Skeletal muscle tissue (tissue), 4 donors: ENCODE measurements around the gene NAALADL2. TPM values are rescaled to one million over a fixed set of nuclear protein-coding genes. Genes with fewer than 3 reads are reported as not detected.

Experiments used
- H3K27ac ChIP-seq: one replicate; pipeline ENCODE4 v1.7.0; 2013; ENCODE audit warnings: mild to moderate bottlenecking, low read depth, low read length, inconsistent platforms
- H3K27me3 ChIP-seq, 3 donors: one replicate each; pipeline ENCODE4 v1.7.0; 2013; ENCODE audit warnings: low read length in 3 of 3; ENCODE audit not compliant: control insufficient read depth in 3 of 3, insufficient read depth in 3 of 3
- H3K36me3 ChIP-seq, 3 donors: one replicate each; pipeline ENCODE4 v1.7.0; 2013; ENCODE audit warnings: low read length in 3 of 3; ENCODE audit not compliant: control insufficient read depth in 3 of 3, insufficient read depth in 3 of 3
- H3K4me1 ChIP-seq, 3 donors: one replicate each; pipeline ENCODE4 v1.7.0; 2013; ENCODE audit warnings: low read length in 3 of 3, mild to moderate bottlenecking in 3 of 3; ENCODE audit not compliant: control insufficient read depth in 3 of 3, insufficient read depth in 3 of 3
- H3K4me3 ChIP-seq, 3 donors: one replicate each; pipeline ENCODE4 v1.7.0; 2013; ENCODE audit warnings: low read length in 3 of 3
- H3K9ac ChIP-seq, 3 donors: one replicate each; pipeline ENCODE4 v1.7.0; 2013; ENCODE audit warnings: low read length in 3 of 3, mild to moderate bottlenecking in 3 of 3, moderate library complexity in 2 of 3, low read depth in 1 of 3
- H3K9me3 ChIP-seq, 3 donors: one replicate each; pipeline ENCODE4 v1.7.0; 2013; ENCODE audit warnings: low read length in 3 of 3; ENCODE audit not compliant: control insufficient read depth in 3 of 3
- total RNA-seq: library from RNA; depleted of rRNA; stranded (reverse); fragments of >200 nt; gene quantifications from one replicate; pipeline ENCODE4 v1.2.3, GENCODE V29; 2014
- donor health status: Osteomylitis.

NAALADL2 gene
- total RNA-seq, 1 donor from 2014 or later, result 17.7 TPM

DNA sequence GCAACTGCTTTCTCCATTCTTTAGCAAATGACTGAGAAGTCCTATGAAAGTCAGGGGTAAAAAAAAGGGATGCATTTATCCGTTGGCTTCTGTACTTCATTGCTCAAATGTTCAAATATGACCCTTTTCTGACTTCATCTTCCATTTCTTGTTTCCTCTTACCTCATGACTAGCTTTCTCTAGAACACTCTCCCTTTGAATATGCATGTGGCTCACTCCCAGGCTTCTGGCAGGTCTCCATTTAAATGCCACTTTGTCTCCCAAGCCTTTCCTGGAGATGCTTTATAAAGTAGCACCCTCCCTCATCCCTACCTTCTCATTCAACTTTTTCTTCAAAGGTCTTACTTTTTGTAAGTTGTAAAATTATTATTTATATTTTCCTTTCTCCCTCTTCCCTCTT lies 781.8 kb downstream of the NAALADL2 start:
- H3K27ac ChIP-seq, result no peak overlapping the region
- no peaks in the 10 kb centered on the region for H3K36me3 ChIP-seq
- H3K27me3 ChIP-seq, result no peaks in the 10 kb centered on the region
- no peaks in the 10 kb centered on the region for H3K4me1 ChIP-seq
- no peak overlapping the region for H3K9ac ChIP-seq
- no peaks in the 10 kb centered on the region for H3K9me3 ChIP-seq
- no peak overlapping the region for H3K4me3 ChIP-seq

DNA sequence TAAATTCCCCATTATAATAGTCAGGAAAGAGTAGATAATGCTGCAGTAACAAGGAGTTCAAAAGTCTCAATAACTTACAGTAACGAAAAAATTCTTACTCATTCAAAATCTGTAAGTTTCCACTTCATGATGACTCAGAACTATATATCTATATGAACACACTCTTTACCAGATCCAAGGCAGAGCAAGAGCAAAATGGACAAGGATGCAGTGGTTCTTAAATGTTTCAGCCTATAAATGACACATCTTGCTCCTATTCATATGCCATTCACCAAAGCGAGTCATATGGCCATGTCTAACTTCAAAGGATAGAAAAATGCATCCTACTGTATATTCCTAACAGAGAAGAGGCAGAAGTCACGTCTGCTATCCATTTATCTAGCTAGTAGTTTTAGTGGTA lies 787.7 kb downstream of the NAALADL2 start:
- Histone ChIP-seq H3K27me3 (no peaks in the 10 kb centered on the region), H3K9me3 (no peaks in the 10 kb centered on the region), H3K27ac (no peak overlapping the region), H3K36me3 (no peaks in the 10 kb centered on the region), H3K4me3 (no peak overlapping the region), H3K9ac (no peak overlapping the region), H3K4me1 (no peaks in the 10 kb centered on the region)

DNA sequence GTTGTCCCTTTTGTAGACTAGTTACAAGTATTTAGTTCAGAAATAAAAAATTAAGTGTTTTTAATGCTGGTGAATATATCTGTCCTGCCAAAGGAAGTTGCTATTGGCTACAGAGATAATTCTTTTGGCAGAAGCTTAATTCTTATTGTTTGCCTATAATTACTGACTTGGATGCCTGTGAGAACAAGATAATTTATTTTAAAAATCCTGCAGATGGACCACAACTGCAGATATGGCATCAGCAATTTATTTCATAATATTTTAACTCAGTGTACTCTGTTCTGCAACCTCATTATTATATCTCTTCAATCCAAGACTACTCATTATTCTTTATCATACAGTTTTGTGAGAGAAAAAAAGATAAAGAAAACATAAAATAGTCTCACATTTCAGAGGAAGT lies 789.8 kb downstream of the NAALADL2 start:
- H3K9me3 ChIP-seq, result no peaks in the 10 kb centered on the region
- H3K9ac ChIP-seq, result no peak overlapping the region
- H3K27ac ChIP-seq, result no peak overlapping the region
- H3K4me3 ChIP-seq, result no peak overlapping the region
- H3K4me1 ChIP-seq, result no peaks in the 10 kb centered on the region
- H3K36me3 ChIP-seq, result no peaks in the 10 kb centered on the region
- no peaks in the 10 kb centered on the region for H3K27me3 ChIP-seq

DNA sequence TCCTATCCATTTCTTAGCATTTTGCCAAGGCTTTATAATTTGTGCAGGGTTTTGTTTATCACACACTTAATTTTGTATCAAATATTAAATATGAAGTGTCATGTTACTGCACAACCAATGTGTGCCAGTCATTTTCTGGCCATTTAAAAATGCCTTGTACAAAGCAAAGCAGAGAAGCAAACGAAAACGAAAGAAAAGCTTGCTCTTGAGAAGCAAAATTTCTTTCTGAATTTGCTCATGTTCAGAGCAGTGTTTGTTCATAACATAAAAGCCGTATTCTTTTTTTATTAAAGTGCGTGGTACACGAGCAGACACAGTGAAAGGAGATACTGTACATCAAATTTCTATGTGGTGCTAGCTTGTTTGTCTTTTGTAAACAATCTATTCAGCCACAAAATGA lies 792.6 kb downstream of the NAALADL2 start:
- no peak overlapping the region for H3K4me3 ChIP-seq
- H3K27ac ChIP-seq, result no peak overlapping the region
- no peak overlapping the region for H3K9ac ChIP-seq
- H3K36me3 ChIP-seq, result no peaks in the 10 kb centered on the region
- no peaks in the 10 kb centered on the region for H3K27me3 ChIP-seq
- H3K4me1 ChIP-seq, result no peaks in the 10 kb centered on the region
- H3K9me3 ChIP-seq, result no peaks in the 10 kb centered on the region

DNA sequence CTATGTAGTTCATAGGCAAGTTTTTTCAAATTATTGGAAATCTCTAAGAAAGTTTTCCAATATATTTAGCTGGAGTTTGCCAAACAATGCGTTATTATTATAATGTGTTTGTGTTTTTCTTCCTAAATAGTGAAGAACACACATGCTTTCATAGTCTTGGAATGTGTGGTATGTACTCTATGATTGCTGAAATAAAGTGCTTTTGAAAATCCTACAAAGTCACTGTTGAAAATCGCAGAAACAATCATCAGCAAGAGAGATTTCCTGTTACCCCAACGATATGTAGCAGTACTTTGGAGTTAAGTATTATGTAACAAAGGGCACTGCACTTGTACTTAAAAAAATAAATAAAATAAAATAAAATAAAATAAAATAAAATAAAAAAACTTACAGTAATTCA lies 796.2 kb downstream of the NAALADL2 start:
- H3K27ac ChIP-seq, result no peak overlapping the region
- no peaks in the 10 kb centered on the region for H3K4me1 ChIP-seq
- H3K4me3 ChIP-seq, result no peak overlapping the region
- H3K27me3 ChIP-seq, result no peaks in the 10 kb centered on the region
- H3K9me3 ChIP-seq, result no peaks in the 10 kb centered on the region
- no peaks in the 10 kb centered on the region for H3K36me3 ChIP-seq
- no peak overlapping the region for H3K9ac ChIP-seq

DNA sequence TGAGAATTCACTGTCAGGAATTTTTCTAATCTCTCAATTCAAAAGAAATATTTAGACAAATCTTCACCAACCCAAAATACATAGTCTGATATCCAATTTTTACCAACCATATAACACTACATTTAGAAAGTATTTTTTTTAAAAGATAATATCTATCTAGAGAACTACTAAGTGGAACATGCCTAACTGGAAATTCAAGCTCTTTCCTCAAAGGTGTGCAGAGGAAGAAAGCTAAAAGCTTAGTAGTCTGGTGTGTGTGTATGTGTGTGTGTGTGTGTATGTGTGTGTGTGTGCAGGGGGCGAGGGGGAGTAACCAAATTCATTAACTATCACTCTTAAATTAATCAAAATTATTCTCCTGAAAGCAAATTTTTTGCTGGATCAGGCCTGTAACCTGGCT lies 797.3 kb downstream of the NAALADL2 start:
- no peak overlapping the region for H3K4me3 ChIP-seq
- no peaks in the 10 kb centered on the region for H3K9me3 ChIP-seq
- no peak overlapping the region for H3K27ac ChIP-seq
- no peak overlapping the region for H3K9ac ChIP-seq
- no peaks in the 10 kb centered on the region for H3K4me1 ChIP-seq
- no peaks in the 10 kb centered on the region for H3K27me3 ChIP-seq
- H3K36me3 ChIP-seq, result no peaks in the 10 kb centered on the region

GRCh38 chr3:175659670-175660350 lies 800.7 kb downstream of the NAALADL2 start:
- no peak overlapping the region for H3K9ac ChIP-seq
- H3K9me3 ChIP-seq, result no peaks in the 10 kb centered on the region
- H3K4me1 ChIP-seq, result no peaks in the 10 kb centered on the region

DNA sequence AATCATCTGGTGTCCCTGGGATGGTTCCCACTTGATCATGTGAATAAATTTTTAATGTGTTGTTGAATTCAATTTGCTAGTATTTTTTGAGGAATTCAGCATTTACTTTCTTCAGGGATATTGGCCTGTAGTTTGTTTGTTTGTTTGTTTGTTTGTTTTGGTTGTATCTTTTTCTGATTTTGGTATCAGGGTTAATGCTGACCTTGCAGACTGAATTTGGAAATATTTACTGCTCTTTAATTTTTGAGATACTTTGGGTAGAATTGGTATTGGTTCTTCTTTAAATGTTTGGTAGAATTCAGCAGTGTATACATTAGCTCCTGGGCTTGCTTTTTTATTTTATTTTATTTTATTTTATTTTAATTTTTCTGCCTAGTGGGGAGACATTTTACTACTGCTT lies 803.7 kb downstream of the NAALADL2 start:
- no peaks in the 10 kb centered on the region for H3K27me3 ChIP-seq
- H3K9ac ChIP-seq, result no peak overlapping the region
- no peak overlapping the region for H3K4me3 ChIP-seq
- no peaks in the 10 kb centered on the region for H3K9me3 ChIP-seq
- H3K27ac ChIP-seq, result no peak overlapping the region
- no peaks in the 10 kb centered on the region for H3K4me1 ChIP-seq
- H3K36me3 ChIP-seq, result no peaks in the 10 kb centered on the region

More at GRCh38 chr3:175659670-175660350, 800.7 kb downstream of the NAALADL2 start:
- no peak overlapping the region for H3K4me3 ChIP-seq
- H3K36me3 ChIP-seq, result no peaks in the 10 kb centered on the region
- no peaks in the 10 kb centered on the region for H3K27me3 ChIP-seq
- H3K27ac ChIP-seq, result no peak overlapping the region

GRCh38 chr3:175664911-175665310 lies 805.8 kb downstream of the NAALADL2 start:
- Histone ChIP-seq H3K27ac (no peak overlapping the region), H3K36me3 (no peaks in the 10 kb centered on the region), H3K4me3 (no peak overlapping the region), H3K4me1 (no peaks in the 10 kb centered on the region), H3K9me3 (no peaks in the 10 kb centered on the region), H3K27me3 (no peaks in the 10 kb centered on the region), H3K9ac (no peak overlapping the region)

- no peaks in the 10 kb centered on the region for H3K27me3 ChIP-seq
Observed at GRCh38 chr3:175668300-175668699, 809.2 kb downstream of the NAALADL2 start.

More at GRCh38 chr3:175668300-175668699, 809.2 kb downstream of the NAALADL2 start:
- Histone ChIP-seq H3K36me3 (no peaks in the 10 kb centered on the region), H3K9me3 (no peaks in the 10 kb centered on the region), H3K9ac (no peak overlapping the region), H3K27ac (no peak overlapping the region), H3K4me1 (no peaks in the 10 kb centered on the region), H3K4me3 (no peak overlapping the region)
